Spleen (tissue), 11 donors: Measurements from ENCODE around the gene B3GAT1. TPM values are rescaled to one million over a fixed set of nuclear protein-coding genes. Genes with fewer than 3 reads are reported as not detected.

Source experiments
- DNase-seq: peaks from one replicate; pipeline ENCODE4 v3.0.0-alpha.2; 2020
- H3K27ac ChIP-seq, 8 donors: fragments of 200-600 bp; sonication (generic) in 7 of 8; 1 replicate in 4 of 8; 2 replicates in 4 of 8; pipeline versions ENCODE4 v1.5.0 to v1.8.0; 2016 to 2021; ENCODE audit warnings: inconsistent platforms in 4 of 8, mild to moderate bottlenecking in 4 of 8, moderate library complexity in 1 of 8
- H3K27me3 ChIP-seq, 7 donors: fragments of 200-600 bp; sonication (generic) in 6 of 7; replicated peaks in 1 of 7; 1 replicate in 4 of 7; 2 replicates in 3 of 7; pipeline versions ENCODE4 v1.5.0 to v1.8.0; 2016 to 2021; ENCODE audit warnings: inconsistent platforms in 3 of 7, mild to moderate bottlenecking in 1 of 7
- H3K36me3 ChIP-seq, 6 donors: fragments of 200-600 bp; sonication (generic) in 5 of 6; 1 replicate in 4 of 6; 2 replicates in 2 of 6; pipeline versions ENCODE4 v1.5.0 to v1.8.0; 2016 to 2021; ENCODE audit warnings: inconsistent platforms in 2 of 6
- H3K4me1 ChIP-seq, 6 donors: fragments of 200-600 bp; sonication (generic) in 5 of 6; 1 replicate in 3 of 6; 2 replicates in 3 of 6; pipeline versions ENCODE4 v1.5.0 to v1.8.0; 2016 to 2021; ENCODE audit warnings: inconsistent platforms in 3 of 6
- H3K4me3 ChIP-seq, 8 donors: fragments of 200-600 bp; sonication (generic) in 7 of 8; 1 replicate in 4 of 8; 2 replicates in 4 of 8; pipeline versions ENCODE4 v1.5.0 to v1.8.0; 2016 to 2021; ENCODE audit warnings: inconsistent platforms in 4 of 8, mild to moderate bottlenecking in 4 of 8, moderate library complexity in 2 of 8
- H3K9me3 ChIP-seq, 8 donors: fragments of 200-600 bp; sonication (generic) in 7 of 8; 1 replicate in 4 of 8; 2 replicates in 4 of 8; pipeline versions ENCODE4 v1.5.0 to v1.8.0; 2016 to 2021; ENCODE audit warnings: inconsistent platforms in 4 of 8
- POLR2A ChIP-seq, 3 donors: fragments of 450-650 bp; IDR thresholded peaks; one replicate each; pipeline ENCODE4 v1.5.1; 2017; ENCODE audit warnings: antibody characterized with exemption in 3 of 3, mild to moderate bottlenecking in 1 of 3
- POLR2AphosphoS5 ChIP-seq, 3 donors: sonication (generic); formaldehyde crosslinking; IDR thresholded peaks; one replicate each; pipeline ENCODE4 v1.5.1; 2017; ENCODE audit warnings: antibody characterized with exemption in 3 of 3
- WGBS, 5 donors: extraction: QIAGEN DNeasy Blood & Tissue Kit in 3 of 5; methylation state at CpG; one replicate each; pipeline versions ENCODE4 v1.1.5 to v1.1.7; 2013 to 2018; 5-methylcytosine and 5-hydroxymethylcytosine counted together
- intact Hi-C: fragments of 100-400 bp; cut with DNase I; formaldehyde crosslinking; loops from one replicate; pipeline ENCODE4 v1.15.0; 2023; ENCODE audit warnings: low total_unique reads
- polyA plus RNA-seq, 3 donors: library from polyadenylated mRNA; stranded (reverse); fragments of 200-250 nt; gene quantifications; one replicate each; pipeline ENCODE4 v1.2.1, GENCODE V29; 2013
- total RNA-seq, 7 donors: library from RNA; depleted of rRNA in 3 of 7; stranded (reverse); fragments of >200 nt in 3 of 7; fragmentation: NEBNext Ultra II Directional in 4 of 7; extraction: Animal tissue kit (Norgen Biotek cat#: 25700) in 4 of 7; gene quantifications; one replicate each; pipeline versions ENCODE4 v1.1.0 to v1.2.1, GENCODE V29; 2016 to 2021
- TF ChIP-seq, protein P1 (sequence below), 11 experiments: fragments of 200-600 bp in 7 of 11; fragments of 450-650 bp in 4 of 11; sonication (generic) in 4 of 11; IDR thresholded peaks in 8 of 11; conservative IDR thresholded peaks in 3 of 11; 1 replicate in 7 of 11; 2 replicates in 4 of 11; pipeline versions ENCODE4 v1.4.0 to v1.8.0; 2016 to 2021; ENCODE audit warnings: antibody characterized with exemption in 11 of 11, inconsistent platforms in 4 of 11, mild to moderate bottlenecking in 1 of 11
- donor health status: healthy with polysubstance abuse.
- donor health status: DM: no; HTN: no; CAD: no; lungs with moderate emphysema.
- donor health status: DM: no; HTN: no; CAD: no.
- donor health status: Bipolar disorder and iron deficiency.
- donor health status: healthy.
- donor health status: DM: no; HTN: no; CAD: no.
- donor health status: DM: yes; HTN: yes; CAD: no.

The B3GAT1 gene
- total and polyA plus RNA-seq, 10 donors: 0.43 to 4.0 (median 1.6) TPM

DNA sequence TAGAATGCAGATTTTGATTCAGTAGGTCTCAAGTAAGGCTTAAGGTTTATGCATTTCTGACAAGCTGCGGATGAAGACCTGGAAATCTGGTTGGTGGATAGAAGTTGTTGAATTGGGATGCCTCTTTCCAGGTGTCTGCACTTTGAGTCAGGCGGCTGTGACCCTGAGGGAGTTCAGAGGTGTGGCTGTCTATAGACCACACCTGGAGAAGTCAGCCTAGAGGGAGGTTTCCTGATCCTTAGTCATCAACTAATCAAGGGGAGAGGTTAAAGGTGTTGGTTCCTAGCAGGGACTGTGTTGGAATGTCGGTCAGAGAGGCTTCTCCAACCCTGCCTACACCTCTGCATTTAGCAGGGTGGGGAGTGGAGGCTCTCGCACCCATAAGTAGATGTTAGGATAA, 72.3 kb downstream of the B3GAT1 start:
- no peaks in the 10 kb centered on the region for H3K9me3 ChIP-seq
- H3K4me3 ChIP-seq: no peak overlapping the region
- H3K27ac ChIP-seq: no peak overlapping the region
- 71 to 89% (median 84%) methylated on average over 4 of the region's 4 CpGs for whole genome bisulfite sequencing, 5 donors
- H3K27me3 ChIP-seq: peaks cover 0 to under 1% (median 0%) of the 10 kb centered on the region in 7 donors
- TF ChIP-seq POLR2AphosphoS5 (IDR thresholded peaks at IDR 0.05) (no peak), POLR2A (IDR thresholded peaks at IDR 0.05) (no peak)
- TF ChIP-seq, protein P1, sequence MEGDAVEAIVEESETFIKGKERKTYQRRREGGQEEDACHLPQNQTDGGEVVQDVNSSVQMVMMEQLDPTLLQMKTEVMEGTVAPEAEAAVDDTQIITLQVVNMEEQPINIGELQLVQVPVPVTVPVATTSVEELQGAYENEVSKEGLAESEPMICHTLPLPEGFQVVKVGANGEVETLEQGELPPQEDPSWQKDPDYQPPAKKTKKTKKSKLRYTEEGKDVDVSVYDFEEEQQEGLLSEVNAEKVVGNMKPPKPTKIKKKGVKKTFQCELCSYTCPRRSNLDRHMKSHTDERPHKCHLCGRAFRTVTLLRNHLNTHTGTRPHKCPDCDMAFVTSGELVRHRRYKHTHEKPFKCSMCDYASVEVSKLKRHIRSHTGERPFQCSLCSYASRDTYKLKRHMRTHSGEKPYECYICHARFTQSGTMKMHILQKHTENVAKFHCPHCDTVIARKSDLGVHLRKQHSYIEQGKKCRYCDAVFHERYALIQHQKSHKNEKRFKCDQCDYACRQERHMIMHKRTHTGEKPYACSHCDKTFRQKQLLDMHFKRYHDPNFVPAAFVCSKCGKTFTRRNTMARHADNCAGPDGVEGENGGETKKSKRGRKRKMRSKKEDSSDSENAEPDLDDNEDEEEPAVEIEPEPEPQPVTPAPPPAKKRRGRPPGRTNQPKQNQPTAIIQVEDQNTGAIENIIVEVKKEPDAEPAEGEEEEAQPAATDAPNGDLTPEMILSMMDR (IDR thresholded peaks at IDR 0.05 in 8 of 11, conservative IDR thresholded peaks at IDR 0.05 in 3 of 11): no peak
- H3K4me1 ChIP-seq: no peaks in the 10 kb centered on the region
- intact Hi-C loops: no loop called here
- no peaks in the 10 kb centered on the region for H3K36me3 ChIP-seq
- DNase-seq: no peak

GRCh38 chr11:134338654-134339053, 73.4 kb downstream of the B3GAT1 start:
- Histone ChIP-seq H3K27me3 (peaks cover 0 to 5% (median 0%) of the 10 kb centered on the region in 7 donors), H3K4me3 (no peak overlapping the region), H3K36me3 (no peaks in the 10 kb centered on the region), H3K9me3 (no peaks in the 10 kb centered on the region), H3K27ac (no peak overlapping the region), H3K4me1 (no peaks in the 10 kb centered on the region)
- no peak for DNase-seq
- WGBS, 5 donors: 88 to 95% (median 91%) methylated on average over 5 to 7 of the region's 7 CpGs
- intact Hi-C loops: no loop called here
- TF ChIP-seq POLR2AphosphoS5 (IDR thresholded peaks at IDR 0.05) (no peak), POLR2A (IDR thresholded peaks at IDR 0.05) (no peak)
- TF ChIP-seq, protein P1 (IDR thresholded peaks at IDR 0.05 in 8 of 11, conservative IDR thresholded peaks at IDR 0.05 in 3 of 11): no peak

GRCh38 chr11:134338068-134338467, 74.0 kb downstream of the B3GAT1 start:
- intact Hi-C loops: no loop called here
- Histone ChIP-seq H3K36me3 (no peaks in the 10 kb centered on the region), H3K27ac (no peak overlapping the region), H3K4me3 (no peak overlapping the region), H3K4me1 (no peaks in the 10 kb centered on the region), H3K27me3 (peaks cover 0 to 11% (median 0%) of the 10 kb centered on the region in 7 donors), H3K9me3 (no peaks in the 10 kb centered on the region)
- TF ChIP-seq, protein P1 (IDR thresholded peaks at IDR 0.05 in 8 of 11, conservative IDR thresholded peaks at IDR 0.05 in 3 of 11): no peak
- no peak for TF ChIP-seq POLR2A (IDR thresholded peaks at IDR 0.05)
- no peak for TF ChIP-seq POLR2AphosphoS5 (IDR thresholded peaks at IDR 0.05)
- 85 to 95% (median 93%) methylated on average over 15 of the region's 15 CpGs for WGBS, 5 donors
- DNase-seq: no peak

DNA sequence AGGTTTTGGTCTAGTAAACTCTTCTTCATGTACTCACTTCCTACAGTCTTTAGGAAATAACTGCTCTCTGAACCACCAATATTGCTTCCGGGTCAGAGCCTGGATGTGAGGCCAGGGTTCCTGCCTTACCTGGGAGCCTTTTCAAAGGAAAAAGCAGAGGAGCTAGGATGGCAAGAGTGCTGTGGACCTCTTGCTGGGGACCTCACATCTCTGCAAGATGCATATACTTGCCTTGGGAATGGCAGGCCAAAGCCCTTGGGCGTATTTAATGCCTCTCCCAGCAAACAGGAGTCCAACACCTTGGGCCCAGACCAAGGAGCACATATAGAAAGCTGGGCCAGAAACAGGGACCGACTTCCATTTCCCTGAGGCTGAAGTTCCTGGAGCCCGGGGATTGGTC, 75.0 kb downstream of the B3GAT1 start:
- DNase-seq: no peak
- TF ChIP-seq, protein P1 (IDR thresholded peaks at IDR 0.05 in 8 of 11, conservative IDR thresholded peaks at IDR 0.05 in 3 of 11): no peak
- TF ChIP-seq POLR2AphosphoS5 (IDR thresholded peaks at IDR 0.05) (no peak), POLR2A (IDR thresholded peaks at IDR 0.05) (no peak)
- no peaks in the 10 kb centered on the region for H3K36me3 ChIP-seq
- peaks cover 0 to 21% (median 10%) of the 10 kb centered on the region in 7 donors for H3K27me3 ChIP-seq
- no peak overlapping the region for H3K4me3 ChIP-seq
- intact Hi-C loops: no loop called here
- no peak overlapping the region for H3K27ac ChIP-seq
- H3K4me1 ChIP-seq: peaks cover 0 to 9% (median 7%) of the 10 kb centered on the region in 6 donors
- WGBS, 5 donors: 73 to 97% (median 89%) methylated on average over 4 of the region's 4 CpGs
- H3K9me3 ChIP-seq: no peaks in the 10 kb centered on the region
